Cardiac fibroblast (primary cell): ENCODE measurements around the gene TOP1.

Experiments used
- DNase-seq, 2 donors: peaks; one replicate each; pipeline versions ENCODE4 v3.0.0 to v3.0.0-alpha.2; 2010; ENCODE audit warnings: low read depth in 2 of 2
- H3K4me3 ChIP-seq, 2 donors: replicated peaks in 1 of 2; 1 replicate in 1 of 2; 2 replicates in 1 of 2; pipeline ENCODE4 v1.5.1; 2011; ENCODE audit warnings: low read depth in 2 of 2, low read length in 2 of 2, mild to moderate bottlenecking in 2 of 2, moderate library complexity in 1 of 2
- CTCF ChIP-seq: IDR thresholded peaks from one replicate; pipeline ENCODE4 v1.5.1; 2011; ENCODE audit warnings: low read depth, mild to moderate bottlenecking, low read length, inconsistent platforms

Gene TOP1

GRCh38 chr20:41065716-41066115 lies 37.1 kb downstream of the TOP1 start:
- H3K4me3 ChIP-seq, result no peak overlapping the region
- DNase-seq, result no peak
- TF ChIP-seq CTCF, result no peak

GRCh38 chr20:41068806-41069205 lies 40.2 kb downstream of the TOP1 start:
- H3K4me3 ChIP-seq, result no peak overlapping the region
- TF ChIP-seq CTCF, result no peak
- no peak for DNase-seq

DNA sequence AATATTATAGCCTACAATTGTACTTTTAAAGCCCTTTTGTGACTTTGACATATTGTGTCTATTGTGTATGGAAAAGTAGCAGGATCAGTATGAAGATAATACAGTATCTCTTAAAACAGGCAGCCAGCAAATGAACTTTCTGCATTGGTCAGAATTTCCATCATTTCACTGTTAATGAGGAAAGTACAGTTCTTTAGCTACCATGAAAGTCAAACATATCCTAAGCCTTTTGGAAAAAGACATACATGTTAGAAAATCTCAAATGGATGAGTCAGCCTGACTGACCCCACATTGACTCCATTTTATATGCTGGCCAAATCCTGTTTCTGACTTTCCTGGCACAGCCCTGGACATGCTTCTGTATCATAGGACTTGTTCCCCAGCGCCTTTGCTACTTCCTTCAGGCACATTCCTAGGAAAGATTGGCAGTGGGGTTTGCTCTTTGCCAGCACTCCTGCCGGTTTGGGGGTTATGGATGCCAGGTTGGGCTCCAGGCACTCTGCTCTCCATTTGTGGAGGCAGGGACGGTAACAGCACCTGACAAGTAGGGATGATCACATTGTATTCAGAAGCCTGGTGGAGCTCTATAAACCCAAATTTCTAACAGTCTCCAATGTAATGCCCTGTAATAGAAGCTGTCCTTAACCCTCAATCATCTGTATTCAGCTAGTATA lies 43.7 kb downstream of the TOP1 start:
- TF ChIP-seq CTCF, result no peak
- peak; percentile 84 to 89 for DNase-seq
- H3K4me3 ChIP-seq, result no peak overlapping the region

- TF ChIP-seq CTCF, result no peak
- no peak for DNase-seq
- H3K4me3 ChIP-seq, result no peak overlapping the region
Observed at GRCh38 chr20:41072915-41073314, 44.3 kb downstream of the TOP1 start.

DNA sequence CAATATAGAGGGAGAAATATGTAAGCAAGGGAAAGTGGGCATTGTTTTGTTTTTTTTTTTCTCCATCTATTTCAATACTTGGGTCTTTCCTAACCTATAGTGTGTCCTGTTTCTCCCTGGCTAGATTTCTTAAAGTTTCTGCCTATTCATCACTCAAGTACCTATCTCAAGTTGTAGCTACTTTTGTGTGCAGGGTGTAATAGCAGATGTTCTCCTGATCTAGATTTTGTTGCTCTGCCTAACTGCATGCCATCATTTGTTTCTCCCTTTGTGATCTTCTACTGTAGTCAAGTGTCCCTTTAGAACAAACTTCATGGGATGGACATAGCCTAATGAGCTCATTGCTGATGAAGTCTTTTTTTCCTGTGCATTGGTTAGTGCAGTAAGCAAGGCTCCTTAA lies 45.8 kb downstream of the TOP1 start:
- TF ChIP-seq CTCF, result no peak
- DNase-seq, result no peak
- H3K4me3 ChIP-seq, result no peak overlapping the region

DNA sequence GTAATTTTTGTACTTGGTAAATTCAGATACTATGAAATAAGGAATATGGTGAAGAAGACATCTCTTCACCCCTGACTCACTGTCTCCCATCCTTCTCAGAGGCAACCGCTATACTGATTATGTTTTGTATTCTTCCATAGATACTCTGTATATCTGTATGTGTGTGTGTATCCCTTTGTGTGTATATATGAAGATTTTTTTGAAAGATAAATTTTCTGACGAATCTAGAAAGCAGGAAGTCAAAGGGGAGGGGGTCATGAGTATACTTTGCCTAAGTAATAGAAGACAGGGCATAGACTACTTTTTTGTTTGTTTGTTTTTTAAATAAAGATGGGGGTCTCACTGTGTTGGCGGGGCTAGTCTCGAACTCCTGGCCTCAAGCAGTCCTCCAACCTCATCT lies 48.2 kb downstream of the TOP1 start:
- DNase-seq, result no peak
- no peak for TF ChIP-seq CTCF
- H3K4me3 ChIP-seq, result no peak overlapping the region

GRCh38 chr20:41078329-41078728 lies 49.7 kb downstream of the TOP1 start:
- peak; percentile 64 for TF ChIP-seq CTCF
- H3K4me3 ChIP-seq, result no peak overlapping the region
- DNase-seq, result peak; percentile 68 to 81
